NCI-H510A treated with DMSO at 0.1 percent for 48 hours (cell line): ENCODE data around the gene RCN2.

Experiments
- DNase-seq: peaks from one replicate; lab custom pipeline; 2025; lab: John Stamatoyannopoulos, UW

The RCN2 gene

DNA sequence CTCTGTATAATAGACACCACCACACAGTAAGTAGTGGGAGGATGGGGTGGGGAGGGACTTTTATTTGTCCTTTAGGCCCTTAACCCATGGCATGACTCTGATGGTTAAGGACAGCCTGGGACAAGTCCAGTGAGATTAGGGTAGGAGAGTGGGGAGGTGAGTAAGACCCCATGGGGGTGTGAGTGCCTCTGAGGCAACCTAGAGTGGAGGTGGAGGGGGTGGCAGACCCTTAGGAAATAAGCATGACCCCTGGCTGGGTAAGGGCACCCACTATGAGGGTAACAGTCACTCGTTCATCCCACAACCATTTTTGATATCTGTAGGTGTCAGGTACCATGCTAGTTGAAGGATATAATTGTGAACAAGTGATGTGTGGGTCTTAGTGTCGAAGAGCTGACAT lies 42.4 kb downstream of the RCN2 start:
- DNase-seq, result no peak

DNA sequence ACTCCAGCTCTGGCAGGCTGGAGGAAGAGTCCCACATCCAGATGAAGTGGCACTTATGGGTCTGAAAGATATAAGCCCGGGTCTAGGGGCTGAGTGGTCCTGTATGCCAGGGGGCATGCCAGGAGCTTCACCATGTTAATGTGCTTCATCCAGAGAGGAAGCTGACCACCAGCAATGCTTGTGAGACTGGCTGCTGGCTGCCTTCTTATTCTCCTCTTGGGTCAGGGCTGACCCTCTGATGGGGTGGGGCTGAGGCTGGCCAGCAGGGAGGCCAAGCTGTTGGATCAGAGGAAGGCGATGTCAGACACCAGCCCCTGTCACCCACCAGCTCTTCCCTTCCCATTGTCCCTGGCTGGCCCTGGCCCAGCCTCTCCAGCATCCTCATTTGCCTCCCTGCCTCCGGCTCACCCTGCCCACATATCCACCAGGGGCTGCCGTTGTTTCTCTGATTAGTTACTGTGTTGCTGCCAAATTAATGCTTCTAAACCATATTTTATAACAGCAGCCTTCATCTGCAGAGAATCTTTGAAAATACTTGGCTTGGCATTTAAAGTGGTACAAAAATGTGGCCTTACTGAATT lies 43.0 kb downstream of the RCN2 start:
- DNase-seq, result no peak

DNA sequence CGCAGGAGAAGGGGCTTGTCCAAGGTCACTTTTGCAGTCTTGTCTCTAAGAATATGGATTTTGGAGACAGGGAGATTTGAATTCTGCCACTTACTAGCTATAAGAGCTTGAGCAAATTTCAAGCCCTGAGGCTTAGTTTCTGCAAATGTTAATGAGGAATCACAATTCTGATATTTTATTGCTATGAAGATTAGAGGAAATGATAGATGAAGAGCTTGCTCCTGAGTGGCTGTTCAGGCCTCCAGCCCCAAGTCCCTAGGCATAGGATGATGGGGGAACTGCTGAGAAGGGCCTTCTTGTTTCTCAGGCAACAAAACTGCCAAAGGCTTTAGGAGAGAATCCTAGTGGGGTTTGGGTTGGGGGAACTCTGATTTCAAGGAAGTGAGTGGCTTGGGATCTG lies 44.6 kb downstream of the RCN2 start:
- no peak for DNase-seq

DNA sequence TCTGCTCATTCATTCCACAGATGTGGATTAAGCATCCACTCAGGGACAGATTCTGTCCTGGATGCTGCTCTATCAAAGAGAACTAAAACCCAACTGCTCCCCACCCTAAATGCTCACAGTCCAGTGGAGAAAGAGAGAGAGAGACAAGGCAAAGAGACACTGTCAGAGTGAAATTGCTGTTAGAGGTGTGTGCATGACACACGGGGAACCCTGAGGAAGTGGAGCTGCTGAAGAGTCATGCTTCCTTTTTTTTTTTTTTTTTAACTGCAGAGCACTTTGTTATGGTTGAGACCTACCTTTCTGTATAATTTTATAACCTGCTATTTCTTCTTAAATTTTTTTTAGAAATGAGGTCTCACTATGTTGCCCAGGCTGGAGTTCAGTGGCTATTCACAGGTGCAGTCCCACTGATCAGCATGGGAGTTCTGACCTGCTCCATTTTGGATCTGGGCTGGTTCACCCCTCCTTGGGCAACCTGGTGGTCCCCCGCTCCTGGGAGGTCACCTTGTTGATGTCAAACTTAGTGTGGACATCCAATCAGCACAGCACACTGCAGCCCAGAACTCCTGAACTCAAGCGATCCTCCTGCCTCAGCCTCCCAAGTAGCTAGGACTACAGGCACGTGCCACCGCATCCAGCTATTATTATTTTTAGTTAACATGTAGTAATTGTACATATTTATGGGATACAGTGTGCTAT lies 45.2 kb downstream of the RCN2 start:
- no peak for DNase-seq

DNA sequence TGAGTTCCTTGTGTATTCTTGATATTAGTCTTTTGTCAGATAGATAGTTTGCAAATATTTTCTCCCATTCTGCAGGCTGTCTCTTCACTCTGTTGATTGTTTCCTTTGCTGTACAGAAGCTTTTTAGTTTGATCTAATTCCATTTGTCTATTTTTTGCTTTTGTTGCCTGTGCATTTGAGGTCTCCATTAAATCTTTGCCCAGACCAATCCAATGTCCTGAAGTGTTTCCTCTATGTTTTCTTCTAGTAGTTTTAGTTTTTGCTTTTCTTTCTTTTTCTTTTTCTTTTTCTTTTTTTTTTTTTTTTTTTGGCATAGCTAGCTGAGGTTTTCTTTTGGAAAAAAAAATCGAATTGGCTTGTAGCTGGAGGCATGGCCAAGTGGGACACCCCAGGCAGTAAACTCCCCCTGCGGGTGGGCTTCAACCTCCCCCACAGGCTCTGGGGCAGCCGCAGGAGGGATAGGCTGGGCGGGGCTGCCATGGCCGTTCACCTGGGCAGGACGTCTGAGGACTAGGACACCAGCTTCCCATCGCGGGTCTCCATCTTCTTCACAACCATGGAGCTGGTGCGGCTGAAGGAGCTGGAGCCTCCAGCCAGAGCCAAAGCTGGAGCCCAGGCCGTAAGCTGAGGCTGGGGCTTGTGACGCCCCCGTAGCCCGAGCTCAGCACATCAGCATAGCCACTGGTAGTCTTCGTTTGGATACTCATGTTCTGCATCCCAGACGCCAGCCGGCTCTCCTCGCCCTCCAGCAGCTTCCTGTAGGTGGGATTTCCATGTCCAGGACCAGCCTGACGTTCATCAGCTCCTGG lies 47.2 kb downstream of the RCN2 start:
- DNase-seq, result no peak

DNA sequence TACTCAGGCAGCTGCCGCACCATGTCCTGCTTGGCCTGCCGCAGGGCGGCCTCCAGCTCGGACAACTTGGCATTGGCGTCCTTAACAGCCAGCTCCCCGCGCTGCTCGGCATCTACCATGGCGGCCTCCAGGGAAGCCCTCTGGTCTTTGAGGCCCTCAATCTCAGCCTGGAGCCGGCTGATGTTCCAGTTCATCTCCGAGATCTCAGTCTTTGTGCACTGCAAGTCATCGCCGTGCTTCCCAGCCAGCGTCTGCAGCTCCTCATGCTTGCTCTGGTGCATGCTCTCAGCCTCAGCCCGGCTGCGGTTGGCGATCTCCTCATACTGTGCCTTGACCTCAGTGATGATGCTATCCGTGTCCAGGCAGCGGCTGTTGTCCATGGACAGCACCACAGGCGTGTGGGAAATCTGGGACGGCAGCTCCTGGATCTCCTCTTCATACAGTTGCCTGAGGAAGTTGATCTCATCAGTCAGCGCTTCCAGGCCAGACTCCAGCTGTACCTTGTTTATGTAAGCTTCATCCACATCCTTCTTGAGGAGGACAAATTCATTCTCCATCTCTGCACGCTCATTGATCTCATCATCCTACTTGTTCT lies 47.9 kb downstream of the RCN2 start:
- no peak for DNase-seq

DNA sequence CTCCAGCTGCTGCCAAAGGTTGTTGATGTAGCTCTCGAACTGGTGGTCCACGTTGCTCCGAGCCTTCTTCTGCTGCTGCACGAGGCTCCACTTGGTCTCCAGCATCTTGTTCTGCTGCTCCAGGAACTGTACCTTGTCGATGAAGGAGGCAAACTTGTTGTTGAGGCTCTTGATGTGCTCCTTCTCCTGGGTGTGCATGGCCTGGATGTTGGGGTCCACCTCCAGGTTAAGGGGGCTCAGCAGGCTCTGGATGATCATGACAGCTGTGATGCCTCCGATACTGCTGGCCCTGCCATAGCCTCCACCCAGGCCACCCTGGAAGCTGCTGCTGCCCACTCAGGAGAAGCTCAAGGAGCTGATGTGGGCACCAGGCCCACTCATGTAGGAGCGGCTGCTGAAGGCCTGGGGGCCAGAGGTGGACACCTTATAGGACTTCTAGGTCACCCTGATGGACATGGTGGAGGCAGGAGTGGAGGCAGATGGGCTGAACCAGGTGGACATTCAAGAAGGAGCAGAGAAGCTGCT lies 48.5 kb downstream of the RCN2 start:
- DNase-seq, result no peak

DNA sequence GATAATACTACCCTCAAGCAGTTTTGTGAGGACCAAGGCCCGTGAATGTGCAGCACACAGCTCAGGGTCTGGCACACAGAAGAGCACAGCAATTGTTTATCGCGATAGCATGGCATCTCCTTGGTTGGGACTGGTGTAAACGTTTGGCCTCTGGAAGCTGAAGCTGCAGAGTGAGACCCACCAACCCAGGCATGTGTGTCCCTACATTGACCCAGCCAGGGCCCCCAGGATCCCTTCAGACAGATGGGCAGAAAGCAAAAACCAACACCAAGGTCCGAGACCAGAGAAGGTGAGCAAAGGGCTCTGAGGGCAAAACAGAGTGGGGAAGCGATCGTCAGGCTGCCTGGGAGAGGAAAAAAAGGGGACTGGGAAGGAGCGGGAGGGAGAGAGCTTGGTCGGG lies 50.8 kb downstream of the RCN2 start:
- no peak for DNase-seq

DNA sequence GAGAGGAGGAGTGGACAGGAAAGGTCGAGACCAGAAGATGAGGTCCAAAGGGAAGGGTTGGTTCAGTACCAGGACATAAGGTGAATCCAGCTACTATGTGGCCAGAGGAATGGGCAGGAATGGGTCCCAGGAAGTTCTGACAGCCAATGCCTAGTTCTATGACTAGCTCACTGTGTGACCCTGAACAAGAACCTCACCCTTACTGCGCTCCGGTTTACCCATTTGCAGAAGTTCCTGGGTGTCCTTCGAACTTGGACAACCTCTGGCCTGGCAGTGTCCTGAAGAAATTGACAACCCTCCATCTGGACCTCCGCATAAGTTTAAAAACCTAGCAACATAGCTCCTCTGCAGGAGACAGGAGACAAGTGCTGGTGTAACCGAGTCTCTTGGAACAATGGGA lies 51.2 kb downstream of the RCN2 start:
- DNase-seq, result no peak

DNA sequence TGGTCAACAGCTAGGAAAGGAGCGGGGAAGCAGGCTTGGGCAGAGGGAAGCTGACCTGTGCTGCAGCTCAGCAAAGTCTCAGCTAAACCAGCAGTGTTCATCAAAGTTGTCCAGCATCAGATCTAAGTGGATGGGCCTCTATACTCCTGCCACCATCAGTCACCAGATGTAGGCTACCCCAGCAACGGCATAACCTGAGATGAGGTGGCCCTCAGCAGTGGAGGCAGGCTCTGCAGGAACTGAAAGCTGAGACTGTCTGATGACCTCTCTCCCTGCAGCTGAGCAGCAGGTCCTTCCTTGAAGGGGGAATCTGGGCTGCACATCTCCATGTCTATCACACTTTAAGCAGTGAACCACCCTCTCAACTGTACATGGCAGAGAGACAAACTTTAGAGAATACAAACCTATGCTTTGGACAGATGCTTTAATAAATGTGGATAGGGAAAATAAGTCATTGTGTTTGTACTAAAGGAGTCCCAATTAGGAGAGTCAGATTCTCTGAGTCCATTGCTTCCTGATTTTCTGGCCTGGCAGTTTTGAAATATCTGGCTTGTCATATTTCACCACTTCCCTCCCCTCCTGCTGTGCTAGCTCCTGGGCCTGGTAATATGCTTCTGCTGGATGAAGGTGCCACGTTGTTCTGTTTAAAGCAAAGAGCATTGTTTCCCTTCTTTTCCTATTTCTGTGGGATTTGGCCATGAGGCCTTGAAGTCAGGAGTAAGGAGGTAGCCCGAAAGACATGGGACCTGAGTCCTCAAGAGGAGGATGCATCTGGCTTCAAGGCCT lies 52.2 kb downstream of the RCN2 start:
- no peak for DNase-seq

DNA sequence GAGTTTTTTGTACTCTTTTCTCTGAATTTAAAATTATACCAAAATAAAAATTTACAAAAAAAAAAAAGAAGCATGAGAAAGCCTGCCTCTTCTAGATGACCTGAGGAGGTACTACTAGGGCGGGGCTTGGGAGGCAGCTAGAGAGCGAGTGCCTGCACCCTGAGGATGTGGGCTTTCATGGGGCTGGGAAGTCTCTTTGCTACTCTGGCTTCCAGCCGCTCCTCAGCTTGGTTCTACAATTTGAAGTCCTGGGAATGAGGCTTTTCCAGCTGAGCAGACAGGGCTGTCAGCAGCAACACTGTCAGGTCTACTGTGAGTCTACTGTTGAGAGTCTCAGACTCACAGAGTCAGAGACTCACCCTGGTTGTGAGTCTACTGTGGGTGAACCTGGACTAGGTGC lies 55.2 kb downstream of the RCN2 start:
- no peak for DNase-seq

DNA sequence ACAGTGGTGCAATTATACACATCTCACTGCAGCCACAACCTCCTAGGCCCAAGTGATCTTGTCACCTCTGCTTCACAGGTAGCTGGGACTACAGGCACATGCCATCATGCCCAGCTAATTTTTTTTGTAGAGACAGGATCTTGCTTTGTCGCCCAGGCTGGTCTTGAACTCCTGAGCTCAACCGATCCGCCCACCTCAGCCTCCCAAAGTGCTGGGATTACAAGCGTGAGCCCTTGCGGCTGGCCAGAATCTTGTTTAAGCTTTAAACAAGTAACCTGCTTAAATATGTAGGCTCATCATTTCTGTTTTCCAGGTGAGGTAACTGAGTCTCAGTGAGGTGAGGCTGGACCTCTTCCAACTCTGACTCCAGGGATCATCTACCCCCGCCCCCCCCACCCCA lies 55.7 kb downstream of the RCN2 start:
- DNase-seq, result no peak

DNA sequence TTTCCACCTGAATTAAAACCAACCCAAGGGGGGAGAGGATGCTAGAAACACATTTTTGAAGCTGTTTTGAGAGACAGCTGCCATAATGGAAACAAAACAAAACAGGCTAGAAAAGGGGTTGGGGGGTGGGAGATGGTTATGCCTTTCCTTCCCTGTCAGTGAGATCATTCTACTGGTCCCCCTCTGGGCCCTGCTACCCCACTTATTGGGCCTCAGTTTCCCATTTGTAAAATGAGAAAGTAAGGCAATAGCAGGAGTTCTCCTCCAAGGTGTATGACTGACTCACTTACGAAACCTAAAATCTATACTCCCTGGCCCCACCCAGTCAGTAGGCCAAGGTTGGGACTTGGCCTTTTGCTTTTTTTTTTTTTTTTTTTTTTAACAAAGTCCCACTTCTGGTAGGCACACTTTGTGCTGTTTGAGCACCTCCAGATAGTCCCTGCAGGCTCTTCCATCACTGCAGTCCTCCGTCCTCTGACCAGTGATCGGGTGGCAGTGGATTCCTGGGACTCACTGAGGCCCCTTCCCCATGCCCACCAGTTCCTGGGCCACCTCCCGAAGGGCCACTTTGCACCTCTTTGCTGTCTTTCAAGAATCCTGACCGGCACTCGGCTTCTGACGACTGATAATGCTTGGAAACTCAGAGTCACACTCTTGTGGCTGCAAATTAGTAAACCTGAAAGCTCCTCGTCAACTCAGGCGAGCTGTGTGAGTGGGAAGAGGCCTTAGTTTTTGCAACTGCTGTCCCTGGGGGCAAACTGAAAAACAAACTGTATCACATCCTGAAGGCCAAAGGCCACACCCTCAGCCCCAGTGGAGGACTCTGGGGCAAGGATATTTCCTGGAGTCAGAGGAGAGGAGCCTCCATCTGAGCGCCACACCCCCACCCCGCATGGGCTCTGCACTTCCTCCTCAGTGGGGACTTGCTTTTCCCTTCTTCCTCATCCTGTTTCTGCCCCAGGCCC lies 56.6 kb downstream of the RCN2 start:
- no peak for DNase-seq

DNA sequence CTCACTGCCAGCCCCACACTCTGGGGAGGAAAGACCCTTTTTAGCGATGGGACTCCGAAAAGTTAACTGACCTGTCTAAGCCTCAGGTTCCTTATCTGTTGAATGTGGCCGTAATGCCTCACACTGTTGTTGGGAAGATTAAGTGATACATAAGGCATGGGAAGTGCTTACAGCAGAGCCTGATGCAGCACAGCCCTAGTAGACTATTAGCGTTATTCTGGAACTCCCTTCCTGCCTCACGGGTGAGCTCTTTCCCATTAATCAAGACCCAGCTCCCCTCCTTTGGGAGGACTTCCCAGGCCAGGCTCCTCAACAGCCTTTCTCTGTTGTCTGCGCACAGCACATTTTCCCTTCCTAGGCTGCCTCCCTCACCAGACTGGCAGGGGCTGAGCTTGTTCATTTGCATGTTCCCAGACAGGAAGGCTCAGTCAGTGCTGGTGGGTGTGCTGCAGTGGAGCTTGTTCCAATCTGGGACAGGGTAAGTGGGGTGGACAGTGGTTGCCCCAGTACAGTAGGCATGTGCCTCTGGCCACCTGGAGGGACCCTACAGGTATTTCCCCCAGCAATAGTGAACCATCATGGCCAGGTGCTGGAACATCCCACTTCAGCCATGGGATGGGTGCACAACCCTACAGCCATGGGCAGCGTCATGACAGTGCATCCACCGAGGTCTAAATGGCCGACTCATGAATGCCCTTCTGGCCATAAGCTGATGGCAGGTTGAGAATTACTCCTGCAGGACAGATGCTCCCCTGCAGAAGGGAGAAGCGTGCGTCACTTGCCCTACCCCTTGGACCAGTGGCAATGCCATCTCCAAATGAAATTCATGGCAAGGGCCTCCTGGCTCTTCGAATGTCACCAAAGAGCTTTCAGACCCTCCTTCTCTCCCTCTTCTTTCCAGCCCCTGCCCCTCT lies 57.6 kb downstream of the RCN2 start:
- DNase-seq, result no peak

DNA sequence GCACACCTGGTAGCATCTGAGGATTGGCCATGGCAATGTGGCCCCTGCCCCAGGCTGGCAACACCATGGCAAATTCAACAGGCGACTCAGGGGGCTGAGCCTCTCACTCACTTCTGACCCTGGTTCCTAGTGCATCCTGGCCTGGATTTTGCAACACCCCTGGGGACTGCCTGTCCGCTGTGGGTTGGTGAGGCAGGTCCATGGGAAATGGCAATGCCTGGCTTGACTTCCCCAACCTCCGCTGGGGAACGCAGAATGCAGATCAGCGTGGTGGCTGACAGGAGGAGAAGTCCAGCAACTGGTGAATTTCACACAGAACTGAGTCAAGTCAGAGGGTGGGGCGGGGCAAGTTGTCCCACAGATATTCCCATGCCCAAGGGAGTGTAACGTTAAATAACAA lies 59.5 kb downstream of the RCN2 start:
- DNase-seq, result no peak

DNA sequence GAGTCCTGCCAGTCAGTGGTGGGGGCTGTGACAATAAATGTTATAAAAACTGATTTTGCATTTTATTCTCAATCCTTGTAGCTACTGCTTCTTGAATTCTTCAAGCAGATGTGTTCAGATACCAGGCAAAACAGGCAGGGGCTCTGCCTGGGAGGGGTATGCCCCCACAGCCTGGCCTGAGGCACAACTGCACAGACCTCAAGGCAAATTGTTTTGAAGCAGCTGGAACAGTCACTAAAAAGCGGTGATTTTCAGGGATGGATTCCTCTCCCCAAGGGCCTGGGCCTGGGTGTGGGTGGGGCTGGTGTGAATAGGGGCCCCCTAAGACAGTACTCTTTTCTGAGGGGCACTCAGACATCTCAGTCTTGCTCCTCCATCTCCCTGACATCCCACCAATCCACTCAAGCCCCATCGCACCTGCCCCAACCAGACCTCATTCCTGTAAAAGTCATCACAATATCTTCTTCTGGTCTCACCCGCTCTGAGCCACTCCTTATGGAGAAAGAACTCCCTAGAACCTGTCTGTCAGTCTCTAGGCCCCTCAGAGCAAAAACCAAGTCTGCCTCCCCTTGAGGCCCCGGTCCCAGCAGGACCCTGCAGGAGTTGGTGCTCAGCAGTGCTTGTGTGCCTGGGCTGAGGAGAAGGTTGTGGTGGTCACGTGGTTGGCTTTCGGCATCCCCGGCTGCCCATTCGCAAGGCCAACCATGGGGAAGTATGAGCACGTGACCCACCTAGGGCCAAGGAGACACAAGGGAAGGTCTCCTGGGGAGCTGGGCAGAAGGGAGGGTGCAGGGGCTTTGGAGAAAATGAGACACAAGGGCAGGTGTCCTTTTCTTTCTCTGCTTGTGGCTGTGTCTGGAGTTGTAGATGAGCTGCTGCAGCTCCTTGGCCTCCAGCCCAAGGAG lies 60.4 kb downstream of the RCN2 start:
- no peak for DNase-seq

DNA sequence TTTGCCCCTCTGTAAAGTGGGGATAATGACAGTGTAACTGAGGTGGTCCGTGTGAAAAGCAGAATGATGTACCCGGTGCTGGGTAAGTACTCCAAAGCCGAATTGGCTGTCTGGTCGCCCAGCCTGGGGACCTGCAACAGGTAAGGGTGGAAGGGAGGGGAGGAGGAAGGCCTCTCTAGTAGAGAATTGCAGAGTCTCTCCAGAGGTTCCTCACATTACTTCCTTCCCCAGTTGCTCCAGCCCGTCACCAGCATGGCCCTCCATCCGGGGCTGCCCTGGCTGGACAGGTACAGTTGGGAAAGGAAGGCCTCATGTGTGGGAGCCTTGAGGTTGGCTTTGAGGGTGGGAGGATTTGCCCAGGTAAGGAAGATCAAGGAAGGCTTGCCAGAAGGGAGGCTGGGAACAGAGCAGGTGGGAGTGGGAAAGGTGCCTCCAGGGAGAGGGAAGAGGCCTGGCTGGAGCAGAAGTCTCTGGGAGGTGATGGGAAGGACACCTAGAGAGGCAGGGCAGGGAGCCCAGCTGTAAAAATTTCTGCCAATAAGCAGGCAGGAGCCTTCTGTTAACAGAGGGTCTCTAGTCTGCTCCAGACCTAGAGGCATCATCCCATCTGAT lies 61.7 kb downstream of the RCN2 start:
- DNase-seq, result no peak

DNA sequence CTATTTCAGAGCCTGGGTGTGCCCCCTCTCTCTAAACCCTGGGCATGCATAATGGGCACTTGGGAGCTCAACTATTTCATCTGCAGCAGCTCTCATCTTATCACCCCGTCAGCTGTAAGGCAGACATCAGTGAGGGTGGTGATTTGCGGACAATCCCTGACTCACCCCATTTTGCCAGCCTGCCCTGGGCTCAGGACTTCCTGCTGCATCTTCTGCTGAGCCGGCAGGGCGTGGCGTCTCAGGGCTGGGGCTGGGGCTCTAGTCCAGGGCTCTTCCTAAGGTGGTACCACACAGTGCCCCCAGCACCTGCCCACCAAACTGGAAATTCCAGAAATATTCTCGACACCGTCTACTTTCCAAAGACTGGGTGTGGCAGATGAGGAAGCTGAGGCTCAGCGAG lies 62.5 kb downstream of the RCN2 start:
- no peak for DNase-seq
